ENCODE data around the gene EIF4B.

Gene EIF4B

DNA sequence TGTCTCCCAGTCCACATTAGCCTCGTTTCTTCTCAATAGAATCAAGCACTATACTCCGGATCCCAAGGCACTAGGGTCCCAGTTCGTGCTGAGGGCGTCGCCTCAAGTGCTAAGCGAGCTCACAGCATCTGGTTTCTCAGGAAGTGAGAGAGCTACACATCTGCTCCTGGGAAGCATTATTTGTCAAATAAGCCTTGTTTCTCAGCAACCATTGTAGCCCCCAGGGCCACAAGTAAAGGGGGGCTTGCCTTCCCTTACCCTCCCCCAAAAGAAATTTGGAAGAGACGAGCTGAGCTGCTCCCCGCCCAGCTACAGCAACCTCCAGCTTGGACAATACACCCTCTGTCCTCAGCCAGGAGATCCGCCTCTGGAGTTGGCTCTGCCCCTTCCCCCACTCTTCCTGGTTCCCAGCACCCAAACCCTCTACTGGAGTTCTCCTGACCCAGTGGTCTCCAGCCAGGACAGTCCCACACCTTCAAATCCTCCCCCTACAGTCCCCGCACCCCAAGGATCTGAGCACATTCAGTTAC, 37.9 kb downstream of the EIF4B start:
- TF ChIP-seq, protein P1, sequence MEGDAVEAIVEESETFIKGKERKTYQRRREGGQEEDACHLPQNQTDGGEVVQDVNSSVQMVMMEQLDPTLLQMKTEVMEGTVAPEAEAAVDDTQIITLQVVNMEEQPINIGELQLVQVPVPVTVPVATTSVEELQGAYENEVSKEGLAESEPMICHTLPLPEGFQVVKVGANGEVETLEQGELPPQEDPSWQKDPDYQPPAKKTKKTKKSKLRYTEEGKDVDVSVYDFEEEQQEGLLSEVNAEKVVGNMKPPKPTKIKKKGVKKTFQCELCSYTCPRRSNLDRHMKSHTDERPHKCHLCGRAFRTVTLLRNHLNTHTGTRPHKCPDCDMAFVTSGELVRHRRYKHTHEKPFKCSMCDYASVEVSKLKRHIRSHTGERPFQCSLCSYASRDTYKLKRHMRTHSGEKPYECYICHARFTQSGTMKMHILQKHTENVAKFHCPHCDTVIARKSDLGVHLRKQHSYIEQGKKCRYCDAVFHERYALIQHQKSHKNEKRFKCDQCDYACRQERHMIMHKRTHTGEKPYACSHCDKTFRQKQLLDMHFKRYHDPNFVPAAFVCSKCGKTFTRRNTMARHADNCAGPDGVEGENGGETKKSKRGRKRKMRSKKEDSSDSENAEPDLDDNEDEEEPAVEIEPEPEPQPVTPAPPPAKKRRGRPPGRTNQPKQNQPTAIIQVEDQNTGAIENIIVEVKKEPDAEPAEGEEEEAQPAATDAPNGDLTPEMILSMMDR (IDR thresholded peaks at IDR 0.05; ENCODE audit: low read depth, low read length, missing control alignments) = no peak
- no peak for DNase-seq (ENCODE audit: low read depth)
- in situ Hi-C loops (cut with HindIII; ENCODE audit: low sequenced_read_pairs) = no loop called here
- H3K4me3 ChIP-seq (ENCODE audit: low read depth, low read length) = no peak overlapping the region

DNA sequence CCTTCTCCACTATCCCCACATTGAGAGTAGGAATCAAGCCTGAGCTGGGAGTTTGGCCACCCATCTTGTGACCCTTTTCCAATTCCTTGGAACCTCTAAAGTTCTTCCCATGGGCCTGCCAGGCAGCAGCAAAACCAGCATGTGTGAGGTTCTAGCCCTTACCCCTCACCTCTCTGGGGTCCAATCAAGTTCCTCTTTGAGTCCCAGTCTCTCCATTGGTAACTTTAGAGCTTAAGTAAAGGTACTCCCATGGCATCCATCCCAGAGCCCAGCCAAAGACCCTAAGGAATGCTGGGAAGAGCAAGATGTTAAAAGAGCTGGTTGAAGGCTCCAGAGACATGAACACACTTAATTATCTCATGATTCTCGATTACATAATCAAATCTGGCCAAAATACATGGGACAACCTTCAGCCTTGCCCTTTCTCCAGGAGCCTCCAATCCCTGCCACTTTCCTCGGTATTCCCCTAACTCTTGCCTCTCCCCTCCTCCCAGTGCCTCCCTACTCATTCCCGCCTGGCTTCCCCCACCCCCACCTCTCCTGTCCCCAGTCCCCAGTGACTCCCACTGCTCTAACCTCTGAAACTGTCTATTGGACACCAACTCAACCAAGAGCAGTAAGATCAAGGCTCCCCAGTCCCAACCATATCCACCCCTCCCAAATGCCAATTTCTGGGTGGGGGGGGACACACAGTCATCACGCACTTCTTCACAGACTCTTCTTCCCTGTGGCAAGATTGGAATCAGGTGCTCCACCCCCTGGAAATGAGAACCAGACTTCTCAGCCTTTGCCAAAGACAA, 38.8 kb downstream of the EIF4B start:
- in situ Hi-C loops (cut with HindIII; ENCODE audit: low sequenced_read_pairs) = no loop called here
- no peak overlapping the region for H3K4me3 ChIP-seq (ENCODE audit: low read depth, low read length)
- TF ChIP-seq, protein P1 (IDR thresholded peaks at IDR 0.05; ENCODE audit: low read depth, low read length, missing control alignments) = no peak
- no peak for DNase-seq (ENCODE audit: low read depth)

DNA sequence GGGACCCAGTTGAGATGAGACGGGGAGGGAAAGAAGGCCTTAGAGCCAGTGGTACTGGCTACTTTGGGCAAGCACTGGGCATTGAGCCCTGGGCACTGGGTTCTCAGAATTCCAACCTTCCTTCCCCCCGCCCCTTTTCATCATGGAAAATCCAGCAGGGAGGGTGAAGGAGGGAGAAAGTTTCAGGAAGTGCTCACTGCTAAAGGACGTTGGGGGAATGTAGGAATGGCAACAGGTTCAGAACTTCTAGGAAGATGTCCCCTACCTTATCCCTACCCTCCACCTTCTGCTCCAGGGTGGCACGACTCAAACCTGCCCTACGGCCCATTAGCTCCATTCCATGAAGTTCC, 39.4 kb downstream of the EIF4B start:
- TF ChIP-seq, protein P1 (IDR thresholded peaks at IDR 0.05; ENCODE audit: low read depth, low read length, missing control alignments) = no peak
- peak overlapping the region; percentile 62 for H3K4me3 ChIP-seq (ENCODE audit: low read depth, low read length)
- no peak for DNase-seq (ENCODE audit: low read depth)

DNA sequence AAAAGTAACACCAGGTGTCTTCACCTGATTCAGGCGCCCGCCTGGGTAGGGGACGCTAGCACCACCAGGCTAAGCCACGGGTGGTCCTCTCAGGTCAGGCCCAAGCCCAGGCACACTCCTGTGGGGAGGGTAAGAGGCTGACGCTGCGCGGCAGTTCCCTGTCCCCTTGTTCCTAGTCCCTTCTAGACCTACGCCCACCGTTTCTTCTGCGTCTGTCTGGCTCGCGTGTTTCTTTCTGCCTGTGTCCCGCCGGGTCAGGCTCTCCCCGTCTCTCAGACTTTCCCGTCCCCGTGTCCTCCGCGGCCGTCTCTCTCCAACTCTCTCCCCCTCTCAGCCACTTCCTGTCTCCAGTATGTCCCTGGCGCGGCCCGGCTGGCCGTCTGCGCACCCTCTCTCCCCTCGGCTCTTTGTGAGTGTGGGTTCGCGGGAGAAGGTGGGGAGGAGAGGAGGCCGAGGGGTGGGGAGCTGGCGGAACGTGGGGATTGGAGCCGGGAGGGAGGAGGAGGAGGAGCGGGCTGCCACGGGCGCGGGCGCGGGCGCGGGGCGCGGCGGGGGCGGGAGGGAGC, 40.5 kb downstream of the EIF4B start:
- TF ChIP-seq, protein P1 (IDR thresholded peaks at IDR 0.05; ENCODE audit: low read depth, low read length, missing control alignments) = no peak
- in situ Hi-C loops (cut with HindIII; ENCODE audit: low sequenced_read_pairs) = no loop called here
- peak; percentile 35 for DNase-seq (ENCODE audit: low read depth)
- H3K4me3 ChIP-seq (ENCODE audit: low read depth, low read length) = peak overlapping the region; percentile 62

More for the DNA sequence above, 39.4 kb downstream of the EIF4B start:
- in situ Hi-C loops (cut with HindIII; ENCODE audit: low sequenced_read_pairs) = no loop called here

DNA sequence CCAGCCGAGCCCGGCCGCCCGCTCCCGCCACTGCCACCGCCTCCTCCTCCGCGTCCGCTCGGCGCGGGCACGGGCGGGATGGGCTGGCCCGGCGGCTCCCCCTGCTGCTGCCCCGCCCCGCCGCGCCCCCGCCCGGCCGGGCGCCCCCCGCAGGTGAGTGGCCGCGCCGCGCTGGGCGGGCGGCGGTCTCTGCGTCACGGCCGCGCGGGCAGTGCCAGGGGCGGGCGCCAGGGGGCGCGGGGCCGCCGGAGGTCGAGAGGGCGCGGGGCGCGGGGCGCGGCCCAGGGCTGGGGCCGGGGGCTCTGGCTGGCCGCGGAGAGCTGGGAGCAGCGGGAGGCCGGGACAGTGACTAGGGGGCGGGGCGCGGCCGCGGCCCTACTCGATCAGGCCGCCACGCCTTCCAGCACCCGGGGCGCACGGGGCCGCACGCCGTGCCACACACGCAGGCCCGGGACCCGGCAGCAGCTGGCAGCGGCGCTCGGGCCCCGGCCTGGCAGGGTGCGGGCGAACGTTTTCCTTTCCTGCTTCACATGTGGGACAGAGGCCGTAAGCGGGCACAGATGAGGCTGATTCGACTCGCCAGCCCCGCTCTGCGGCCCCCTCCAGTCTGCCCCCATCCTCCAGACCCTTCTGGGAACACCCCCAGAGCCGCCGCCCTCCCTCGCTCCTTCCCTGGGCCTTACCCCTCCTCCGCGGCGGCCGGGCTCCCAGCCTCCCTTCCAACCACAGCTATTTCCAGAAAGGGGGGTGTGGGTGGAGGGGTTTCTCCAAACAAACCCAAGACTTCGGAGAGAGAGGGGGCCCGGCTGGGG, 41.2 kb downstream of the EIF4B start:
- in situ Hi-C loops (cut with HindIII; ENCODE audit: low sequenced_read_pairs) = no loop called here
- TF ChIP-seq, protein P1 (IDR thresholded peaks at IDR 0.05; ENCODE audit: low read depth, low read length, missing control alignments) = no peak
- H3K4me3 ChIP-seq (ENCODE audit: low read depth, low read length) = peak overlapping the region; percentile 63
- peak; percentile 54 for DNase-seq (ENCODE audit: low read depth)

DNA sequence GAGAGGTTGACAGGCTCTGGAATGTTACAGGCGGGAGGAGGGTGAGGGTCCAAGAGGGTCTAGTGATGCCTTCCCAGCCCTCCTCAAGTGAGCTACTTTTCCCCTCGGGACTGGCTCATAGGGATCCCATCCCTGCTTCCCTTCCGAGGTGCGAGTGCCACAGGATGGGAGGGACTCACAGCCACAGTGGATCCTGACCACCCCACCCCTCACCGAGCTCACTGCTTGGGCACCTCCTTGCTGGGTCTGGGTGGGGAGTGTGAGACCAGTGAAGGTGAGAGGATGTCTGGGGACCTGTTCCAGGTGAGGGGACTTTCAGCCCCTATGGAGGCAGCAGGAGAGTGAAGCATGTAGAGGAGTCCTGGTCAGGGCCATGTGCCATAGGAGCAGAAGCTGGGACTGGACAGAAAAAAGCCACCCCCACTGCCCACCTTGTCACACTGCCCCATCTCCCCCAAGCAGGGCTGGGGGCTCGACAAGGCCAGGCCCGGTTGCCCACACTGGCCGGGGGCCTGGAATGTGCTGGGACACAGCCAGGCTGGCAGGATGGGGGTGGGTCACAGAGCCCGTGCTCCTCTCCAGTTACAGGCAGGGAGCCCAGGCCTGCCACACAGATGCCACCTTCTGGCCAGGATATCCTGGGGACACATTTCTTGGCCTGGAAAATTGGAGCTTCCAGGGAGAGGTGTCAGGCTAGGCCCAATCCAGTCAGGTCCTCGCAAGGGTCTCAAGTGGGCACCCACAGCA, 42.0 kb downstream of the EIF4B start:
- DNase-seq (ENCODE audit: low read depth) = no peak
- H3K4me3 ChIP-seq (ENCODE audit: low read depth, low read length) = peak overlapping the region; percentile 63
- TF ChIP-seq, protein P1 (IDR thresholded peaks at IDR 0.05; ENCODE audit: low read depth, low read length, missing control alignments) = no peak
- in situ Hi-C loops (cut with HindIII; ENCODE audit: low sequenced_read_pairs) = no loop called here

All from astrocyte of the cerebellum (primary cell).